A673 (cell line): Measurements from ENCODE around the gene AGMO. TPM values are rescaled to one million over a fixed set of nuclear protein-coding genes. Genes with fewer than 3 reads are reported as not detected.
A peak's percentile ranks its signal among the peaks of the same experiment; 100 is the strongest.

Experiments
- BruUV-seq: library from RNA; stranded (reverse); fragments of 400-500 nt; replicated peaks from 2 replicates; lab custom pipeline; 2021; lab: Mats Ljungman, UMichigan
- CTCF ChIA-PET: fragments of 300-600 bp; sonication (Branson Sonifier 250); formaldehyde crosslinking; loops from one replicate; lab custom pipeline; 2022; ENCODE audit warnings: antibody characterized with exemption; lab: Charles Lee
- POLR2A ChIA-PET: fragments of 300-600 bp; sonication (Branson Sonifier 250); formaldehyde crosslinking; loops from one replicate; lab custom pipeline; 2022; ENCODE audit warnings: antibody characterized with exemption; ENCODE audit not compliant: low non-redundant PET; lab: Charles Lee
- DNase-seq: peaks from one replicate; pipeline ENCODE4 v3.0.0-alpha.2; 2015; ENCODE audit warnings: low spot score
- H3K27ac ChIP-seq: fragments of 200-600 bp; sonication (generic); 2 replicates; pipeline ENCODE4 v1.5.1; 2016; ENCODE audit warnings: mixed run types, low read depth, mild to moderate bottlenecking, mixed read lengths, antibody characterized with exemption, low read length; ENCODE audit not compliant: poor library complexity, severe bottlenecking
- H3K27me3 ChIP-seq: fragments of 200-600 bp; sonication (generic); replicated peaks from 2 replicates; pipeline ENCODE4 v1.6.1; 2017; ENCODE audit warnings: mixed run types, low read depth, mild to moderate bottlenecking, mixed read lengths, antibody characterized with exemption, low read length; ENCODE audit not compliant: insufficient read depth, poor library complexity
- H3K36me3 ChIP-seq: fragments of 200-600 bp; sonication (generic); 2 replicates; pipeline ENCODE4 v1.6.1; 2016; ENCODE audit warnings: mixed run types, mild to moderate bottlenecking, mixed read lengths, antibody characterized with exemption, low read length; ENCODE audit not compliant: insufficient read depth, poor library complexity, severe bottlenecking
- H3K4me1 ChIP-seq: fragments of 200-600 bp; sonication (generic); 2 replicates; pipeline ENCODE4 v1.6.1; 2017; ENCODE audit warnings: mixed run types, mild to moderate bottlenecking, mixed read lengths, antibody characterized with exemption, low read length; ENCODE audit not compliant: insufficient read depth, poor library complexity, severe bottlenecking
- H3K4me3 ChIP-seq: fragments of 200-600 bp; sonication (generic); 2 replicates; pipeline ENCODE4 v1.5.1; 2016; ENCODE audit warnings: low read depth, mixed run types, mild to moderate bottlenecking, mixed read lengths, low read length; ENCODE audit not compliant: poor library complexity, severe bottlenecking
- H3K9me3 ChIP-seq: fragments of 200-600 bp; sonication (generic); 2 replicates; pipeline ENCODE4 v1.6.1; 2016; ENCODE audit warnings: mixed run types, low read depth, mild to moderate bottlenecking, mixed read lengths, antibody characterized with exemption, low read length; ENCODE audit not compliant: poor library complexity, severe bottlenecking
- EZH2 ChIP-seq: fragments of 200-600 bp; sonication (generic); IDR thresholded peaks from 2 replicates; pipeline ENCODE4 v1.6.1; 2017; ENCODE audit warnings: borderline replicate concordance, low read depth, mild to moderate bottlenecking, mixed read lengths, antibody characterized with exemption, low read length; ENCODE audit not compliant: poor library complexity, severe bottlenecking
- intact Hi-C: fragments of 100-400 bp; cut with micrococcal nuclease; formaldehyde crosslinking; loops from one replicate; pipeline ENCODE4 v1.10.0; 2022; ENCODE audit not compliant: unreplicated experiment
- total RNA-seq: library from RNA; stranded (reverse); gene quantifications from 2 replicates; pipeline ENCODE4 v1.2.3, GENCODE V29; 2021
- TF ChIP-seq, protein P1 (sequence below): fragments of 300-800, 200-600 bp; sonication (generic); conservative IDR thresholded peaks from 2 replicates; pipeline ENCODE4 v1.5.1; 2017; ENCODE audit warnings: low read depth, mild to moderate bottlenecking, antibody characterized with exemption, low read length, moderate library complexity, mixed read lengths

AGMO gene
- total RNA-seq, 1 experiment from 2014 or later = not detected

DNA sequence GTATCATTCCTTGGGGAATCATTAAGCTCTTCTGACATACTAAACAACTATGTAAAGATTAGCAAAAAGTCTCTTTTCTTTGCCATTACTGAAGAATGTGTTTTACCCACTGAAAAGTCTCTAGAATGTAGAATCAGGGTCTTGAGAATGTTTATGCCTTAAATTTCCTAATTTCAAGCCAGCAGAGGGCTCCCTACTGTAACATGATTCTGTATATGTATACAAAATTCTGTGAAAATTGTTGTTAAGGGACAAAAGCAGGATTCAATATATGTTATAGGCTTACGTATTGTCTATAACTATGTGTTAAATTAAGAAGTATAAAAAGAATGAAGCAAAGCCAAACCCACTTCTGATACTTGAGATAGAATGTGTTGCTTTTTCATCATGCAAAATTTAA is 362.3 kb downstream of the AGMO start:
- POLR2A ChIA-PET = no interaction called here
- no peak overlapping the region for H3K4me3 ChIP-seq
- H3K36me3 ChIP-seq = no peaks in the 10 kb centered on the region
- H3K9me3 ChIP-seq = no peaks in the 10 kb centered on the region
- H3K4me1 ChIP-seq = peaks cover 9% of the 10 kb centered on the region
- no peaks in the 10 kb centered on the region for H3K27me3 ChIP-seq
- intact Hi-C loops = loop anchor here (2.0 to 10.0 kb wide), 2 partner anchors 485 to 873 kb away; no protein-coding TSS in a partner anchor
- peak; percentile 22 for DNase-seq
- CTCF ChIA-PET = no interaction called here
- TF ChIP-seq EZH2 = no peak
- TF ChIP-seq, protein P1, sequence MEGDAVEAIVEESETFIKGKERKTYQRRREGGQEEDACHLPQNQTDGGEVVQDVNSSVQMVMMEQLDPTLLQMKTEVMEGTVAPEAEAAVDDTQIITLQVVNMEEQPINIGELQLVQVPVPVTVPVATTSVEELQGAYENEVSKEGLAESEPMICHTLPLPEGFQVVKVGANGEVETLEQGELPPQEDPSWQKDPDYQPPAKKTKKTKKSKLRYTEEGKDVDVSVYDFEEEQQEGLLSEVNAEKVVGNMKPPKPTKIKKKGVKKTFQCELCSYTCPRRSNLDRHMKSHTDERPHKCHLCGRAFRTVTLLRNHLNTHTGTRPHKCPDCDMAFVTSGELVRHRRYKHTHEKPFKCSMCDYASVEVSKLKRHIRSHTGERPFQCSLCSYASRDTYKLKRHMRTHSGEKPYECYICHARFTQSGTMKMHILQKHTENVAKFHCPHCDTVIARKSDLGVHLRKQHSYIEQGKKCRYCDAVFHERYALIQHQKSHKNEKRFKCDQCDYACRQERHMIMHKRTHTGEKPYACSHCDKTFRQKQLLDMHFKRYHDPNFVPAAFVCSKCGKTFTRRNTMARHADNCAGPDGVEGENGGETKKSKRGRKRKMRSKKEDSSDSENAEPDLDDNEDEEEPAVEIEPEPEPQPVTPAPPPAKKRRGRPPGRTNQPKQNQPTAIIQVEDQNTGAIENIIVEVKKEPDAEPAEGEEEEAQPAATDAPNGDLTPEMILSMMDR = peak; percentile 59
- no peak overlapping the region for H3K27ac ChIP-seq
- BruUV-seq = no TSS peak

GRCh38 chr7:15197042-15197977 is 364.5 kb downstream of the AGMO start:
- Histone ChIP-seq H3K36me3 (no peaks in the 10 kb centered on the region), H3K4me3 (no peak overlapping the region), H3K4me1 (peaks cover 9% of the 10 kb centered on the region), H3K27ac (no peak overlapping the region), H3K27me3 (no peaks in the 10 kb centered on the region), H3K9me3 (no peaks in the 10 kb centered on the region)
- CTCF ChIA-PET = no interaction called here
- POLR2A ChIA-PET = no interaction called here
- DNase-seq = peak; percentile 12
- no TSS peak for BruUV-seq
- TF ChIP-seq, protein P1 = no peak
- no peak for TF ChIP-seq EZH2
- intact Hi-C loops = loop anchor here (10.0 kb wide), 1 partner anchor 483 kb away; no protein-coding TSS in a partner anchor

GRCh38 chr7:15178065-15178464 is 383.8 kb downstream of the AGMO start:
- BruUV-seq = no TSS peak
- DNase-seq = no peak
- no peak overlapping the region for H3K27ac ChIP-seq
- H3K36me3 ChIP-seq = no peaks in the 10 kb centered on the region
- CTCF ChIA-PET = no interaction called here
- TF ChIP-seq, protein P1 = no peak
- no peak for TF ChIP-seq EZH2
- POLR2A ChIA-PET = no interaction called here
- H3K4me3 ChIP-seq = no peak overlapping the region
- no peaks in the 10 kb centered on the region for H3K9me3 ChIP-seq
- intact Hi-C loops = no loop called here
- H3K27me3 ChIP-seq = no peaks in the 10 kb centered on the region
- H3K4me1 ChIP-seq = no peaks in the 10 kb centered on the region
